Measurements from ENCODE around the gene DCTN2.
"Not testable (repeated sequence)": the region's sequence is repeated elsewhere in the genome, so short reads cannot be mapped to it uniquely, and the experiment has no call there.

The DCTN2 gene

GRCh38 chr12:57525615-57526383, 21.2 kb downstream of the DCTN2 start:
- no peak for DNase-seq

GRCh38 chr12:57524814-57525614, 22.0 kb downstream of the DCTN2 start:
- no peak for DNase-seq

- no peak for DNase-seq
These were observed 23.0 kb downstream of the DCTN2 start for GRCh38 chr12:57523706-57524614.

GRCh38 chr12:57522887-57523705, 23.9 kb downstream of the DCTN2 start:
- DNase-seq = peak; percentile 87

- peak; percentile 94 for DNase-seq
These were observed 24.7 kb downstream of the DCTN2 start, which contains the start of gene MBD6 for GRCh38 chr12:57522011-57522886. Gene MBD6 (plus strand): TSS chr12:57522824. CDS start chr12:57524304, 1,480 bp downstream.

GRCh38 chr12:57521525-57522010, 25.4 kb downstream of the DCTN2 start:
- DNase-seq = peak; percentile 67

- peak; percentile 100 for DNase-seq
These were observed 26.8 kb downstream of the DCTN2 start, which contains the start of gene DDIT3 for GRCh38 chr12:57520053-57520818. Gene DDIT3 (minus strand): TSS chr12:57520514. CDS start chr12:57517406, 3,108 bp downstream.

DNA sequence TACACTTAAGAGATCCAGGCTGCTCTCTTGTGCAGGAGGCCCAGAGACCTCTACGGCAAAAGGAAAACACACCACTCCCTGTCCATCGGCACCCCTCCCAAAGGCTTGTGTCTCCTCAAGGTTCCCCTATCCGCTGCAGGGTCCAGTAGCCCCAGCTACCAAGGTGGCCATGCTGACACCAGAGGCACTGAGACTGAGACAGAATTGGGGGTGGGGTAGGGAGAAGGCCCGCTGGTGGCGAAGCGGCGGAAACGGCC, 27.3 kb downstream of the DCTN2 start:
- DNase-seq = peak; percentile 76

- DNase-seq = no peak
These were observed 27.8 kb downstream of the DCTN2 start for GRCh38 chr12:57518920-57519795.

DNA sequence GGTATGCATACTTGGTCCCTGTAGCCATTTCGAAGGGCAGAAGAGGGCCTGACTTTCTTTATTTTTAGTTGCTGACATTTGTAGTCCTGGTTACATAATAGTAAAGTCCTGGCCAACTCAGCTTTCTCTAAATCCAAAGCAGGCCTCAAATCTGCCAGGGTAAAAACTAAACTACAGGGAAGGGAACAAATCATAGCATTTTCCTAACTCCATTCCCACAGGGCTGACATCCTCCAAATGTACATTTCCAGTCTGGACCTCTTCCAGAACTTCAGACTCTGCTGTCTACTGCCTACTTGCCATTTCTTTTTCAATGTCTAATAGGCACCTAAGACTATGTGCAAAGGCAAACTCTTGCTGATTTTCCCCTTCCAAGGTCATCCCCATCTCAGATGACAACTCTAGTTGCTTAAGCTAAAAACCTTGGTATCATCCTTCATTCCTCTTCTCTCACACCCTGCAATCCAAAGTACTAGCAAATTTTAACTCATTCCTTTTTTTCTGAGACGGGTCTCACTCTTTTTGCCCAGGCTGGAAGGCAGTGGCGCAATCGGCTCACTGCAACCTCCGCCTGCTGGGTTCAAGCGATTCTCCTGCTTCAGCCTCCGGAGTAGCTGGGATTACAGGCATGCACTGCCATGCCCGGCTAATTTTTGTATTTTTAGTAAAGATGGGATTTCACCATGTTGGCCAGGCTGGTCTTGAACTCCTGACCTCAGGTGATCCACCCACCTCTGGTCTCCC, 28.6 kb downstream of the DCTN2 start:
- DNase-seq = no peak

DNA sequence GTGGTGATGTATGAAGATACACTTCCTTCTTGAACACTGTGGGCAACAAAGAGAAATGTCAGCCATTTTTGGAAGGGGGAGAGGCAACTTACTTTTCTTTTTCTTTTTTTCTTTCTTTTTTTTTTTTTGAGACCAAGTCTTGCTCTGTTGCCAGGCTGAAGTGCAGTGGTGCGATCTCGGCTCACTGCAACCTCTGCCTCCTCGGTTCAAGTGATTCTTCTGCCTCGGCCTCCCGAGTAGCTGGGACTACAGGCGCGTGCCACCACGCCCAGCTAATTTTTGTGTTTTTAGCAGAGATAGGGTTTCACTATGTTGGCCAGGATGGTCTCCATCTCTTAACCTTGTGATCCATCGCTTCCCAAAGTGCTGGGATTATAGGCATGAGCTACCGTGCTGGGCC, 29.3 kb downstream of the DCTN2 start:
- not testable (repeated sequence) for DNase-seq

DNA sequence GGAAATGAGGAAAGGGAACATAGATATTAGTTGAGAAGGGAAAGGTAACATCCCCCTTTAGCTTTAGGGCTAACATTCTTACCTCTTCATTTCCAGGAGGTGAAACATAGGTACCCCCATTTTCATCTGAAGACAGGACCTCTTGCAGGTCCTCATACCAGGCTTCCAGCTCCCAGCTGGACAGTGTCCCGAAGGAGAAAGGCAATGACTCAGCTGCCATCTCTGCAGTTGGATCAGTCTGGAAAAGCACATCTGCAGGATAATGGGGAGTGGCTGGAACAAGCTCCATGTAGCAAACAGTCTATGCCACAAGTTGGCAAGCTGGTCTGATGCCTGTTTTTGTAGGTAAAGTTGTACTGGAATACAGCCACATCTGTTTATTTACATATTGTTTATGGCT, 29.8 kb downstream of the DCTN2 start:
- DNase-seq = no peak

DNA sequence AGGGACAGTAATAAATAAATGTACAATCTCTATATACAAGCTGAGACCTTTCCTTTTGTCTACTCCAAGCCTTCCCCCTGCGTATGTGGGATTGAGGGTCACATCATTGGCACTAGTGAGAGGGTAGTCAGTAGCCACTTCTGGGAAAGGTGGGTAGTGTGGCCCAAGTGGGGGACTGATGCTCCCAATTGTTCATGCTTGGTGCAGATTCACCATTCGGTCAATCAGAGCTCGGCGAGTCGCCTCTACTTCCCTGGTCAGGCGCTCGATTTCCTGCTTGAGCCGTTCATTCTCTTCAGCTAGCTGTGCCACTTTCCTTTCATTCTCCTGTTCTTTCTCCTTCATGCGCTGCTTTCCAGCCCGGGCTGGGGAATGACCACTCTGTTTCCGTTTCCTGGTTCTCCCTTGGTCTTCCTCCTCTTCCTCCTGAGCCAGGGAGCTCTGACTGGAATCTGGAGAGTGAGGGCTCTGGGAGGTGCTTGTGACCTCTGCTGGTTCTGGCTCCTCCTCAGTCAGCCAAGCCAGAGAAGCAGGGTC, 30.3 kb downstream of the DCTN2 start:
- DNase-seq = no peak

DNA sequence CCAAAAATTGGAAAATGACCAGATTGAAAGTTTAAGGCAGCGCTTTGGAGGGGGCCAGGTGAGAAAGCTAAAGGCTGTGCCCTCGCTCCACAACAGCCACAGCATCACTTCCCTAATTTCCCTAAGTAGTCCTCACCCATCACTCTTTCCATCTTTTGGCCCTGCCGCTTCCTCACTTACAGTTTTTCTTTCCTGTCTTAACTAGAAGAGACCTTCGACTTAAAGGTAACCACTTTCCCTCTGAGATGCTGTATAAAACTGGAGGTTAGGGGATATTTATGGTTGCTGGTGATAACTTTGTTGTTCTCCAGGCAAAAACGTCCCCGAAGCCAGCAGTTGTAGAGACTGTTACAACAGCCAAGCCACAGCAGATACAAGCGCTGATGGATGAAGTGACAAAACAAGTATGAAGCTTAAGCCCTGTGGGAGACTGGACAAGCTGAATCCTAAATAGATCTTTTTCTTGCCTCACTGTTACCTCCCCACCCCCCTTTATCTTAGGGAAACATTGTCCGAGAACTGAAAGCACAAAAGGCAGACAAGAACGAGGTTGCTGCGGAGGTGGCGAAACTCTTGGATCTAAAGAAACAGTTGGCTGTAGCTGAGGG, 31.0 kb downstream of the DCTN2 start:
- DNase-seq = no peak

DNA sequence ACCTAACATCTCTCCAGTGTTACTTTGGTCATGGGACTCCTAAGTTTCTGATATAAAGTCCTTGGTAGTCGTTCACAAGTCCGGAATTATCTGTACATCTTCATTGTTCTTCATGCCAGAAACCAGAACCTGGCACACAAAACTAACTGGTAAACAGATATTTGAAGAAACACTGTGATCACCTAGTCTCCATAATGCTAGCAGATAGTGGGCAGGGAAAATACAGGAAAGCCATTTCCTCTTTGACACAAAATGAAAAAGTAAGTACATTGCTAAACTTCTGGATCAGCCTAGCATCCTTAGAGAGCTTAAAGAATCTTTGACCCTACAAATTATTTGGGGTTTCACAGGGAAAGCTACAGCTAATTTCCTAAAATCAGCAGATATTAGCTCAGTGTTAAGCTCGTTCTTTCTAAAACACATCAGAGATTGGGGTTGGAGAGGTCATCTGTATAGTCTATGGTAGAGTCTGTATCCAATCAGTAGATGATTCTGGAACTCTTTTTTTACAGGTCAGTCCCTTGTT, 31.5 kb downstream of the DCTN2 start:
- no peak for DNase-seq

DNA sequence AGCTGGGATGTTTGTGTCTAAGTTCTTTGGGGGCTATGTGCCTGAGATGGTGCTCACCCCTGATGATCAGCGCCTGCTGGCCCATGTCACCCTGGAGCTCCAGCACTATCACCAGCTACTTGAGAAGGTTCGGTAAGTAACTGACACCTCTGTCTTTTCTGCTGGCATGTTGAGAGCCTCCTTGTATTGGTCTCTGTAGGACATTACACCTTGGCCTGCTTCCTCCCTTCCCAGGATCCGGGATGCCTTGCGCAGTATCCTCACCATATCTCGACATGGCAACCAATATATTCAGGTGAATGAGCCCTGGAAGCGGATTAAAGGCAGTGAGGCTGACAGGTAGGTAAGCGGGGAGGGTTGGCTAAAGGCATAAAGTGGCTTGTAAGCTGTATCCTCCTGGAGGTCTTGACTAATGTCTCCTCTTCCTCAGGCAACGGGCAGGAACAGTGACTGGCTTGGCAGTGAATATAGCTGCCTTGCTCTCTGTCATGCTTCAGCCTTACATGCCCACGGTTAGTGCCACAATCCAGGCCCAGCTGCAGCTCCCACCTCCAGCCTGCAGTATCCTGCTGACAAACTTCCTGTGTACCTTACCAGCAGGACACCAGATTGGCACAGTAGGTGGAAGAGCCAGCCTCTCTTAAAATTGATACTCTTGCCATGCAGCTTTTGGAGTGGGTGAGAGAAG, 32.1 kb downstream of the DCTN2 start:
- no peak for DNase-seq

DNA sequence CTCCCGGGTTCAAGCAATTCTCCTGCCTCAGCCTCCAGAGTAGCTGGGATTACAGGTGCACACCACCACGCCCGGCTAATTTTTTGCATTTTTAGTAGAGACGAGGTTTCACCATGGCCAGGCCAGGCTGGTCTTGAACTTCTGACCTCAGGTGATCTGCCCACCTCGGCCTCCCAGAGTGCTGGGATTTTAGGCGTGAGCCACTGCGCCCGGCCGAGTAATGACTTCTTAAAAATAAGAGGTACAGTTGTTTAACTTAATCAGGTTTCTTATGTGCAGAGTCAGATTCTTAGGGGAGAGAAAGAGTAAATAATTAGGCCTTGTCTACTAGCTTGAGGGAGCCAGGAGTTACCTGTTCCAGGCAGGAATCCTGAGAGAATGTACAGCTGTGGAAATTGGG, 32.7 kb downstream of the DCTN2 start:
- not testable (repeated sequence) for DNase-seq

Data from femur (tissue), 1 donor.